Activated CD8-positive, alpha-beta memory T cell treated with anti-CD3 and anti-CD28 coated beads, Interleukin-2, amount 50 U/mL, for 1 hour (primary cell): Measurements from ENCODE around the gene RHOA.
"Not testable (repeated sequence)": the region's sequence is repeated elsewhere in the genome, so short reads cannot be mapped to it uniquely, and the experiment has no call there.

Source experiments
- DNase-seq: peaks from one replicate; pipeline ENCODE4 v3.0.0-alpha.2; 2020; ENCODE audit errors: extremely low read depth

RHOA gene

GRCh38 chr3:49411535-49411967 lies 225 bp downstream of the RHOA start:
- DNase-seq = no peak

DNA sequence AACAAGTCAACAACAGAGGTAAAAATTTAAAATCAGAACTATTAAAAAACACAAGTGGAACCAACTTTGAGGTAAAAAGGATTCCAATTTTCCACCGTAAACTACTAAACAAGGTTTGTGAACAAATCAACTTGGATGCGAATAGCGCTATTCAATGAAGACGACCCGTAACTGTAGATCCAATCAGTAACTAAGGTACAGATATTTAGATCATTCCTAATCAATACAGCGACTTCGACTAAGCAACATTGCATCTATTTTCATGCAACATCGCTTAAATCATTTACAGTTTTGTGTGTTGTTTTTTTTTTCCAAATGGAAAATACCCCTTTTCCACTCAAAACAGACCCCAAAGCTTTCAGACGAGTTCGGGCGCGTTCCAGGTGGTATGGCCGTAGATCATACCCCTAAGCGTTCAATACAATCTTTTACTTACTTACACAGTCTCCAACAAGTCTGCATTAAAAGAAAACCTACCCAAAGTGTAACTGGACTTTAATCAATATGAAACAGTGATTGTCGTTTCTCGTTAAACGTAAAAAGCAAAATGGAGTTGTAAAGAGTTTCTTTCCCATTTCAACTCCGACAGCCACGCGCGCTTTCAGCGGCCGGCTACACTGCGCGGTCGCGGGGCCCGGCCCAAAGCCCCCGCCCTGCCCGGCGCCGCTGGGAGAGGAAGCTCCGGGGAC lies 786 bp downstream of the RHOA start:
- no peak for DNase-seq

DNA sequence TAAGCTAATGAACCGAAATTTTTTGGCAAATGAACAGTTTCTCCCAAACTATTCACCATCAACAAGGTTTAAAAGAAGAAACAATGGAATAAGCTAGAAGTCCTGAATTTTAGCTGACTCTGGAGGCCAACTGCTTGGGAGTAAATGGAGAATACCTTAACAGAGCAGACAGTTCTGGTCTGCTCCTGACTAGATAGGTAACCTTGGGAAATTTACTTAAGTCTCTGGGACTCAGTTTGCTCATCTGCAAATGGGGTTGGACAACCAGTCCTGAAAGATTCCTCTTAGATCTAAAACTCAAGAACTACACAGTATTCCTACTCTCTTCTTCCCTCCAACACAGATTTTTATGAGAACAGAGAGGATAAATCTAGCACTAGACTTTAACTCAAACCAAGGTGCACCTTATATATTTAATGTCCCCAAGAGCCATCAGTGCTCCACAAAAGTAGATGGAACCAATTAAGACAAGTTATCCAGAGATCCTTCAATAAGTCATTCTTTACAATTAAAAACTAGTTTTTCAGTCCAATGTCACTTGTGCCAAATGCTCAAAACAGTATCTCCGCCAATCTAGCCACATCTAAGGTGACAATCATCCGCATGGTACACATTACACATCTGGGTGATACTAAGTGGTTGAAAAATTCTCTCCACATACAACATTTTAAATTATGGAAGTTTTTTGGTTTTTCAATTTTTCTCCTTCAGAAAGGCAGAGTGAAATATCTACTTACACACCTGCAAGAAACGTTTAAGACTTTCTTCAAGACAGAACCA lies 1.5 kb downstream of the RHOA start:
- DNase-seq = no peak

GRCh38 chr3:49406571-49407565 lies 4.9 kb downstream of the RHOA start:
- DNase-seq = no peak

- DNase-seq = not testable (repeated sequence)
Measured at GRCh38 chr3:49405570-49405969, 6.2 kb downstream of the RHOA start.

DNA sequence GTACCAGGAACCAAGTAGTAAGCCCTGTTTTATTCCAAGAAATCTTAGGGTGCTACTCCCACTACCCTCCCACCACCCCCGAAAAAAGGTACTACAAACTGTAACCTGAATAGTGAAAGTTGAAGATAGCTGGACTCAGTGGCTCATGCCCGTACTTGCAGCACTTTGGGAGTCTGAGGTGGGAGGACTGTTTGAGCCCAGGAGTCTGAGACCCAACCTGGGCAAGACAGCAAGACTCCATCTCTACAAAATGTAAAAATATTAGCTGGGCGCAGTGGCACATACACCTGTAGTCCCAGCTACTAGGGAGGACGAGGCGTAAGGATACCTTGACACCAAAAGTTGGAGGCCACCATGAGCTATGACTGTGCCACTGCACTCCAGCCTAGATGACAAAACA lies 7.9 kb downstream of the RHOA start:
- DNase-seq = no peak

DNA sequence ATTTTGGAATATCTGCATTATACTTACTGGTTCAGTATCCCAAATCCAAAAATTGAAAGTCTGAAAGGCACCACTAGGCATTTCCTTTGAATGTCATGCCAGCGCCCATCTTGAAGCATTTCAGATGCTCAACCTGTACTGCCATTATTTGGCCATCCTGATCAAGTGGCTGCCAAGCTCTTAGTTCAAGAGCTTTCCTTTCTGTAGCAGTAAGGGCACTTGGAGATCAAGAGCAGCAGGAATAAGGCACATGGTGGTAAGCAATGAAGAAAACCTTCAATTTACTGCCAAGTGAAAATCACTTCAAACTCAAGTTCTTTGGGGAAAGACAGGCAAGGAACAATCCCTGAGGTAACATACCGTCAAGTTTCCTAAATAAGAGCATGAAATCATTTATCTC lies 10.0 kb downstream of the RHOA start:
- DNase-seq = no peak

DNA sequence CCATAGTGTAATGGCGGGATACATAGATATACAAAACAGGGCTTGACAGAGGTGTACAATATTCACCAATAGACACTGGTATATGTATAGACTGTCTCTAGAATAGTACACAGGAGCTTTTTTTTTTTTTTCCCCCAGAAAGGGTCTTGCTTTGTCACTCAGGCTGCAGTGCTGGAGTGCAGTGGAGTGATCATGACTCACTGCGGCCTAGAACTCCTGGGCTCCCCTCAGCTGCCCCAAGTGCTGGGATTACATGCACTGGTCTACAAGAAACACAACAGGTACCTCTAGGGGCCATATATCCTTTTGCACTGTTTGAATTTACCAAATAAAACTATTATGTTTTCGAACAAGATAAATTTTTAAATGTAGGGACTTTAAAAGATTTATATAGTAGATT lies 12.3 kb downstream of the RHOA start:
- no peak for DNase-seq

GRCh38 chr3:49397470-49397869 lies 14.3 kb downstream of the RHOA start:
- no peak for DNase-seq

GRCh38 chr3:49391310-49391709 lies 20.5 kb downstream of the RHOA start:
- DNase-seq = not testable (repeated sequence)

- DNase-seq = no peak
Measured at GRCh38 chr3:49389297-49389696, 22.5 kb downstream of the RHOA start.

DNA sequence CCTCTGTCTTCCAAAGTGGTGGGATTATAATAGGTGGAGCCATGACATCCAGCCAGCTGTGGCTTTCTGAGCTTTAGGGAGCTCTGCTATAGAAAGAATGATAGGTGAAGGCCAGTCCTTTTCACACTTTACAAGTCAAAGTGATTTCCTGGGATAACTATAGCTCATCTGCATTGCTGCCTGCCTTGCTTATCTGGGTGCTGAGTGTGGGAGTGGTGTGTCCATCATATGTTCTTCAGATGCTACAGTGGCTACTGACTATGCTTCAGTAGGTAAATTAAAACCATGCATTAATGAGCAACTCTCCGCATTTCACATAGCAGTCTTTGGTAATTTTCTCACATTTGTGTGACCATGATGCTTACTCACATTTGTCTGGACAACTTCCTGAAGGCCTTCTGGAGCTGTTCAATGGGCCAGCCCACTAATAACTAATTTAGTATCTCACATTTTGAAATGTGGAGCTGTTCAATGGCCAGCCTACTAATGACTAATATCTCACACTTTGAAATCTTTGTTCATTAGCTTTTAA lies 23.4 kb downstream of the RHOA start:
- no peak for DNase-seq

DNA sequence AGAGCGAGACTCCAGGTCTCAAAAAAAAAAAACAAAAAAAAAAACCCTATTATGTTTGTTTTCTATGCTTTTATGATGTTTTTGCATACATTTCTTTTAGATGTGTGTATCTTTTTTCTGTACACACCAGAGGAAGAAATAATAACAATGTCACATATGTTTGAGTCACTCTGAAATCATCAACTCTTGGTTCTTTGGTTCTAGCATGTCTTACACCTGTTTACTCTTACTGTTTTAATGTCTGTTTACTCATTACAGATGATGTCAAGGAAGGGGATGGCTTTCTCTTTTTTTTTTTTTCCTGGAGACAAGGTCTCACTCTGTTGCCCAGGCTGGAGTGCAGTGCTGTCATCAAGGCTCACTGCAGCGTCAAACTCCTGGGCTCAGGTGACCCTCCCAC lies 24.1 kb downstream of the RHOA start:
- no peak for DNase-seq

DNA sequence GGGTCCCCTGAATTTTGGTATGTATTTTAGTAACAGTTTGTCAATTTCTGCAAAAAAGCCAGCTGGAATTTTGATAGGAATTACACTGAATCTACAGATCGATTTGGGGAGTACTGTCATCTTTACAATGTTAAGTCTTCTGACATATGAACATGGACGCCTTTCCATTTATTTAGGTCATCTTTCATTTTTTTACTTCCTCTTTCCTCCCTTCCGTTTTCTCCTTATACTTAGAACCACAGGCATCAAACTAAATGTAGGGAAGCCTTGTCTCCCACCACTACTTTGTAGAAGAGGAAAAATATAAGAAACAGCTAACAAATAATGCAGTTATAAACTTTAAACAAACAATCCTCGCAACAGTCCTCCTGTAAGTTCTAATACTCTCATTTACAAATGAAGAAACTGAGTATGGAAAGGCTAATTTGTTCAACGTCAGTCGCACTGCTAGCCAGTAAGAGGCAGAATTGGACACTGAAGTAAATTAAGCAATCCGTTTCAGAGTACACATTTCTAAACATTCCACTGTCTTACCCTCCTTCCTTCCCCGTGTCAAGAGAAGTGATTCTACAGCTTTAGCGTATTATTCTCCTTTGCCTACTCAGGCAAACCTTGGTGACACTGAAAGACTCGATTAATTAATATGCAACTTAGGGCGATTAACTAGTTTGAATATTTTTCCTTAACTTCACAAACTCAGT lies 25.6 kb downstream of the RHOA start:
- no peak for DNase-seq

GRCh38 chr3:49385617-49386016 lies 26.2 kb downstream of the RHOA start:
- no peak for DNase-seq

DNA sequence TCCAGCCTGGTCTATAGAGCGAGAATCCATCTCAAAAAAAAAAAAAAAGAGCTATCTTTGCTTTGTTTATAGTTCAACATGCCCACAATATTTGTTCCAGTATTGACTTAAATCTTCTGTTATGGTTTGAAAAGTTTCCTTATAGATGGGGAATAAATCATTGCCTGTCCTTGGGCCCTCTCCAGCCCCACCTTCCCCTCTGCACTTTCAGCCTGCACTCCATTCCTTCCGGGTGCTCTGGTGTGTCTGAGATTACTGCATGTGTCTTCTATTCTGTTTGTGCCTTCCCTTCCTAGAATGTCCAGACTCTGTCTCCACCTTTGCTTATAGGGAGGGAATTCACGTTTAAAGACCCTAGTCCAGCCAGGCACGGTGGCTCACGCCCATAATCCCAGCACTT lies 28.4 kb downstream of the RHOA start:
- no peak for DNase-seq

- no peak for DNase-seq
Measured at GRCh38 chr3:49378249-49378895, 33.4 kb downstream of the RHOA start.

DNA sequence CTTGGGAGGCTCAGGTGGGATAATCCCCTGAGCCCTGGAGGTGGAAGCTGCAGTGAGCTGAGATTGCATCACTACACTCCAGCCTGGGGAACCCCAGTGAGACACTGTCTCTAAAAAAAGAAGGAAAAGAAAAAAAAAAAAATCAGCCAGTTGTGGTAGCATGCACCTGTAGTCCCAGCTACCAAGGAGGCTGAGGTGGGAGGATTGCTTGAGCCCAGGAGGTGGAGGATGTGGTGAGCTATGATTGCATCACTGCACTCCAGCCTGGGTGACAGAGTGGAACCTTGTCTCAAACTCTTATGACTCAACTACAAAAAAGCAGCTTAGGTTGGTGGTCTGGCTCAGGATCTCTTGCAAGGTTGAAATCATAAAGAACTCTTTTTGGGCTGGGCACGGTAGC lies 34.3 kb downstream of the RHOA start:
- no peak for DNase-seq

- DNase-seq = no peak
Measured at GRCh38 chr3:49371946-49372345, 39.8 kb downstream of the RHOA start.

DNA sequence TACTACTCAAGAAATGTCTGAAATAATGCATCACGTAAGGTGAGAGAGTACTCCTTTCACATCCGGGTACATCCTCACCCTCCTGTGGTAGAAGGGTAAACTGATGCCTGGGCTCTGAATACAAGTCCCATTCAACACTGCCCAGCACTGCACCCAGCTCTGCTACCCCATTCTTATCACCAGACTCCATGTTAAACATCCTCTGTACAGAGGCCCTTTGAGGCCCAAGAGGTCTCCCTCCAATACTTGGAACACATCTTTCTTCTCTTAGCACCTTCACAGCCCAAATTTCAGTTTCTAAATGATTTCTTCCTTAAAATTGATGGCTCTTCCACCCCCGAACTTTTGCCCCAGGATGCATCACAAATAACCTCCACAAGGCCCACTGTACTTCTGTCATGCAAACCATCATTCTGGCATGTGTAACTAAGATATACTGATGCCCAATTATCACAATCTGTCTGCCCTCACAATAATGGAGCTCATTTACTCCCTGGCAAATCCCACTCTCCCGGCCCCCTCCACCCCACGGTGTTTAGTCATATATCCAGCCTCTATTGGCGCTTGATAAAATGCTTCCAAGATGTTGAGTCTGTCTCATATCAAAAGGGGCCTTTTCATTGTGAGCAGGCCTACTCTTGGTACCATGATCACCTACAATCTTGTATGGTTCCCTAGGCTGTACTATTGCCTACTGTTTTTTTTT lies 41.0 kb downstream of the RHOA start:
- DNase-seq = no peak
